Mesothelial cell of epicardium (in vitro differentiated cells): Measurements from ENCODE around the gene KIAA1671. TPM values are rescaled to one million over a fixed set of nuclear protein-coding genes. Genes with fewer than 3 reads are reported as not detected.
"Not testable (repeated sequence)": the region's sequence is repeated elsewhere in the genome, so short reads cannot be mapped to it uniquely, and the experiment has no call there.

Experiments
- DNase-seq, 2 experiments: peaks; one replicate each; pipeline ENCODE4 v3.0.0; 2021; ENCODE audit warnings: low spot score in 2 of 2; ENCODE audit not compliant: unreplicated experiment in 2 of 2
- H3K27ac Mint-ChIP-seq: 2 replicates; pipeline ENCODE4 v1.8.0; 2021; ENCODE audit warnings: mixed read lengths
- H3K27me3 Mint-ChIP-seq: 2 replicates; pipeline ENCODE4 v1.8.0; 2021; ENCODE audit warnings: low read depth, mixed read lengths
- H3K36me3 Mint-ChIP-seq: 2 replicates; pipeline ENCODE4 v1.8.0; 2021; ENCODE audit warnings: mixed read lengths
- H3K4me1 Mint-ChIP-seq: 2 replicates; pipeline ENCODE4 v1.8.0; 2021; ENCODE audit warnings: mixed read lengths
- H3K4me3 Mint-ChIP-seq: 2 replicates; pipeline ENCODE4 v1.8.0; 2021; ENCODE audit warnings: mild to moderate bottlenecking, moderate library complexity, mixed read lengths
- H3K9me3 Mint-ChIP-seq: 2 replicates; pipeline ENCODE4 v1.8.0; 2021; ENCODE audit warnings: mixed read lengths
- CTCF ChIP-seq: fragments of 200-600 bp; sonication (generic); IDR thresholded peaks from one replicate; pipeline ENCODE4 v1.5.0; 2021; ENCODE audit warnings: antibody characterized with exemption; ENCODE audit not compliant: unreplicated experiment
- total RNA-seq: library from RNA; stranded (reverse); gene quantifications from 3 replicates; pipeline ENCODE4 v1.2.1, GENCODE V29; 2021

KIAA1671 gene
- total RNA-seq, 1 donor from 2014 or later = 21.8 TPM

- Mint-ChIP-seq H3K4me3 (no peak overlapping the region), H3K36me3 (peaks cover 21% of the 10 kb centered on the region), H3K27ac (no peak overlapping the region), H3K9me3 (peaks cover 9% of the 10 kb centered on the region), H3K4me1 (no peaks in the 10 kb centered on the region), H3K27me3 (no peaks in the 10 kb centered on the region)
- DNase-seq = no peak
- no peak for TF ChIP-seq CTCF
Measured at GRCh38 chr22:25177226-25177625, 224.7 kb downstream of the KIAA1671 start.

- no peak overlapping the region for H3K4me3 Mint-ChIP-seq
- H3K9me3 Mint-ChIP-seq = peaks cover 9% of the 10 kb centered on the region
- H3K27ac Mint-ChIP-seq = no peak overlapping the region
- H3K4me1 Mint-ChIP-seq = no peaks in the 10 kb centered on the region
- peaks cover 26% of the 10 kb centered on the region for H3K36me3 Mint-ChIP-seq
- no peak for DNase-seq
- TF ChIP-seq CTCF = no peak
- no peaks in the 10 kb centered on the region for H3K27me3 Mint-ChIP-seq
Measured at GRCh38 chr22:25177895-25178294, 225.4 kb downstream of the KIAA1671 start.

- H3K9me3 Mint-ChIP-seq, H3K4me1 Mint-ChIP-seq, H3K4me3 Mint-ChIP-seq, H3K27ac Mint-ChIP-seq, DNase-seq, H3K27me3 Mint-ChIP-seq: not testable (repeated sequence)
- peaks cover 28% of the 10 kb centered on the region for H3K36me3 Mint-ChIP-seq
Measured at GRCh38 chr22:25178348-25178747, 225.8 kb downstream of the KIAA1671 start.

- H3K4me3 Mint-ChIP-seq, H3K4me1 Mint-ChIP-seq, H3K27ac Mint-ChIP-seq, H3K9me3 Mint-ChIP-seq, DNase-seq, H3K27me3 Mint-ChIP-seq: not testable (repeated sequence)
- H3K36me3 Mint-ChIP-seq = peaks cover 31% of the 10 kb centered on the region
Measured at GRCh38 chr22:25178869-25179631, 226.5 kb downstream of the KIAA1671 start.

- Mint-ChIP-seq H3K4me1 (no peaks in the 10 kb centered on the region), H3K9me3 (peaks cover 9% of the 10 kb centered on the region), H3K4me3 (no peak overlapping the region), H3K36me3 (peaks cover 39% of the 10 kb centered on the region), H3K27me3 (no peaks in the 10 kb centered on the region), H3K27ac (no peak overlapping the region)
- TF ChIP-seq CTCF = no peak
- no peak for DNase-seq
Measured at GRCh38 chr22:25182131-25183110, 229.9 kb downstream of the KIAA1671 start.

GRCh38 chr22:25183949-25184619 lies 231.6 kb downstream of the KIAA1671 start:
- Mint-ChIP-seq H3K9me3 (peaks cover 9% of the 10 kb centered on the region), H3K4me1 (no peaks in the 10 kb centered on the region), H3K27me3 (no peaks in the 10 kb centered on the region), H3K27ac (no peak overlapping the region), H3K36me3 (peaks cover 40% of the 10 kb centered on the region), H3K4me3 (no peak overlapping the region)
- TF ChIP-seq CTCF = no peak
- no peak for DNase-seq
